NCI-H128 (cell line): ENCODE results near the gene TTC7B.
A peak's percentile ranks its signal among the peaks of the same experiment; 100 is the strongest.

Experiments used
- DNase-seq: peaks from one replicate; lab custom pipeline; 2025; ENCODE audit not compliant: unreplicated experiment; lab: John Stamatoyannopoulos, UW

TTC7B gene

GRCh38 chr14:90649557-90650135, 166.6 kb downstream of the TTC7B start:
- DNase-seq = no peak

- no peak for DNase-seq
Observed at GRCh38 chr14:90649083-90649482, 167.1 kb downstream of the TTC7B start.

- no peak for DNase-seq
Observed at GRCh38 chr14:90648421-90648820, 167.8 kb downstream of the TTC7B start.

GRCh38 chr14:90647473-90648005, 168.7 kb downstream of the TTC7B start:
- no peak for DNase-seq

- DNase-seq = no peak
Observed at GRCh38 chr14:90645842-90646443, 170.3 kb downstream of the TTC7B start.

GRCh38 chr14:90644882-90645281, 171.3 kb downstream of the TTC7B start:
- no peak for DNase-seq

- no peak for DNase-seq
Observed at GRCh38 chr14:90643982-90644670, 172.1 kb downstream of the TTC7B start.

GRCh38 chr14:90642244-90642717, 173.9 kb downstream of the TTC7B start:
- DNase-seq = no peak

GRCh38 chr14:90641615-90642243, 174.5 kb downstream of the TTC7B start:
- DNase-seq = no peak

- no peak for DNase-seq
Observed at GRCh38 chr14:90641168-90641567, 175.1 kb downstream of the TTC7B start.

- DNase-seq = no peak
Observed at GRCh38 chr14:90639641-90640040, 176.6 kb downstream of the TTC7B start.

- DNase-seq = no peak
Observed at GRCh38 chr14:90632871-90633270, 183.4 kb downstream of the TTC7B start.

GRCh38 chr14:90632451-90632850, 183.8 kb downstream of the TTC7B start:
- DNase-seq = no peak

GRCh38 chr14:90630171-90630806, 185.9 kb downstream of the TTC7B start:
- DNase-seq = no peak

- DNase-seq = no peak
Observed at GRCh38 chr14:90629471-90629870, 186.8 kb downstream of the TTC7B start.

- DNase-seq = no peak
Observed at GRCh38 chr14:90628825-90629224, 187.4 kb downstream of the TTC7B start.

GRCh38 chr14:90627478-90627877, 188.8 kb downstream of the TTC7B start:
- no peak for DNase-seq

GRCh38 chr14:90626550-90626949, 189.7 kb downstream of the TTC7B start:
- DNase-seq = no peak

- DNase-seq = no peak
Observed at GRCh38 chr14:90625445-90625844, 190.8 kb downstream of the TTC7B start.

- DNase-seq = peak; percentile 75
Observed at GRCh38 chr14:90624732-90625400, 191.4 kb downstream of the TTC7B start.

- DNase-seq = no peak
Observed at GRCh38 chr14:90624227-90624626, 192.0 kb downstream of the TTC7B start.
